ENCODE data around the gene MBD3L2B.
"Not testable (repeated sequence)": the region's sequence is repeated elsewhere in the genome, so short reads cannot be mapped to it uniquely, and the experiment has no call there.

Gene MBD3L2B

DNA sequence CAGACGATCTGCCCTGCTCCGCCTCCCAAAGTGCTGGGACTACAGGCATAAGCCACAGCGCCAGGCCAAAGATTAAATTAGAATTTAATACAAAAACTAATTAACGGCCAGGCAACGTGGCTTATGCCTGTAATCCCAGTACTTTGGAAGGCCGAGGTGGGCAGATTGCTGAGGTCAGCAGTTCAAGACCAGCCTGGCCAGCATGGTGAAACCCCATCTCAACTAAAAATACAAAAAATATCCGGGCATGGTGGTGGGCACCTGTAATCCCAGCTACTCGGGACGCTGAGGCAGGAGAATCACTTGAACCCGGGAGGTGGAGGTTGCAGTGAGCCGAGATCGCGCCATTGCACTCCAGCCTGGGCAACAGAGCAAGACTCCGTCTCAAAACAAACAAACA, 34.4 kb upstream of the MBD3L2B start:
- H3K4me3 ChIP-seq (ENCODE audit: low read length); H3K9ac ChIP-seq (ENCODE audit: low read length); H3K27me3 ChIP-seq (ENCODE audit: low read depth, low read length); H3K36me3 ChIP-seq (replicated peaks; ENCODE audit: low read depth, low read length); H2AFZ ChIP-seq (ENCODE audit: low read depth, low read length); H3K79me2 ChIP-seq (ENCODE audit: low read length); H3K27ac ChIP-seq (ENCODE audit: low read length); H3K4me2 ChIP-seq (ENCODE audit: low read length); H3K9me3 ChIP-seq (ENCODE audit: insufficient read depth, low read length); H4K20me1 ChIP-seq (ENCODE audit: insufficient read depth, low read length); H3K4me1 ChIP-seq (ENCODE audit: low read length): not testable (repeated sequence)

DNA sequence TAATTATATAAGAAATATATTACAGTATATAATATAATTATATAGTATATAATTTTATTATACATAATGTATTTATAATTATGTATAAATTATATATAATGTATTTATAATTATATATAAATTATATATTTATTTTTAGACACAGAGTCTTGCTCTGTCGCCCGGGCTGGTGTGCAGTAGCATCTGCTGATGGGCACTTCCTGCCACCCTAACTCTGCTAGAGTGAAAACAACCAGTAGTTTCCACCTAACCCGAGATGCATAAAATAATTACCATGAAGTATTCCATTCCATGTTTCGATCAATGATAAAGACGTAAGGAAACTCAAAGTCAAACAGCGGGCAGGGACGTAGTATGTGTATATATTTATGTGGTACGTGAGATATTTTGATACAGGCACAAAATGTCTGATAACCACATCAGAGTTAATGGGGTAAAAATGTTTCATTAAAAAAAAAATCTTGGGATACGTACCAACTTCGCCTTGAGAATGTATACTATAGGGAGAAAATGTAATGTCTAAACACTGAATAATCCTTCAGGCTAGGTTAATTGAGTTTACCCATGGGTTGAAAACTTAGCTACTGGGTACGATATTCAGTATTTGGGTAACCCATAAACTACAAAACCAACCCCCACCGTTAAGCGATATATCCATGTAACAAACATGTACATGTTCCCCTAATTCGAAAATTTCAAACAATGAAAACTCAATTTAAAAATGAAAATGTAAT, 33.6 kb upstream of the MBD3L2B start:
- not testable (repeated sequence) for H3K27me3 ChIP-seq (ENCODE audit: low read depth, low read length); H4K20me1 ChIP-seq (ENCODE audit: insufficient read depth, low read length); H2AFZ ChIP-seq (ENCODE audit: low read depth, low read length); H3K79me2 ChIP-seq (ENCODE audit: low read length); H3K4me1 ChIP-seq (ENCODE audit: low read length); H3K27ac ChIP-seq (ENCODE audit: low read length); H3K9ac ChIP-seq (ENCODE audit: low read length); H3K4me3 ChIP-seq (ENCODE audit: low read length); H3K4me2 ChIP-seq (ENCODE audit: low read length); H3K9me3 ChIP-seq (ENCODE audit: insufficient read depth, low read length); H3K36me3 ChIP-seq (replicated peaks; ENCODE audit: low read depth, low read length)

DNA sequence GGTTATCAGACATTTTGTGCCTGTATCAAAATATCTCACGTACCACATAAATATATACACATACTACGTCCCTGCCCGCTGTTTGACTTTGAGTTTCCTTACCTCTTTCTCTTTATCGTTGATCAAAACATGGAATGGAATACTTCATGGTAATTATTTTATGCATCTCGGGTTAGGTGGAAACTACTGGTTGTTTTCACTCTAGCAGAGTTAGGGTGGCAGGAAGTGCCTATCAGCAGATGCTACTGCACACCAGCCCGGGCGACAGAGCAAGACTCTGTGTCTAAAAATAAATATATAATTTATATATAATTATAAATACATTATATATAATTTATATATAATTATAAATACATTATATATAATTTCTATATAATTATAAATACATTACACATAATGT, 31.7 kb upstream of the MBD3L2B start:
- not testable (repeated sequence) for H3K9me3 ChIP-seq (ENCODE audit: insufficient read depth, low read length); H3K27me3 ChIP-seq (ENCODE audit: low read depth, low read length); H3K79me2 ChIP-seq (ENCODE audit: low read length); H2AFZ ChIP-seq (ENCODE audit: low read depth, low read length); H3K27ac ChIP-seq (ENCODE audit: low read length); H4K20me1 ChIP-seq (ENCODE audit: insufficient read depth, low read length); H3K4me1 ChIP-seq (ENCODE audit: low read length); H3K36me3 ChIP-seq (replicated peaks; ENCODE audit: low read depth, low read length); H3K4me2 ChIP-seq (ENCODE audit: low read length); H3K4me3 ChIP-seq (ENCODE audit: low read length); H3K9ac ChIP-seq (ENCODE audit: low read length)

DNA sequence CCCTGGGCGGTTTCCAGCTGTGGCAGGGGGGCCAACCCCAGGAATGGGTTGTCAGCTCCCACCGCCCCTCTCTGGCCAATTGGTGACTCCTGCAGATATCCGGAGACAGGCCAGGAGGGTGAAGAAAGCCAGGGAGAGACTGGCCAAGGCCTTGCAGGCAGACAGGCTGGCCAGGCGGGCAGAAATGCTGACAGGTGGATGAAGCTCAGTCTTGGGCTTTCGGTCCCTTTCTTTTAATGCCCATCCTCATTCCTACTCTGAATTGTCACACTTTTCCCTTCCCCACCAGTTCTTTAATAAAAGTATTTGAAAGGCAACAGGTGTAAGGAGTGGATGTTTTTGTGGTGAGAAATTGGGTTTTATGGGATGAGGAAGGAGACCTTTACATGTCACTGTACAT, 30.2 kb upstream of the MBD3L2B start:
- not testable (repeated sequence) for H3K27ac ChIP-seq (ENCODE audit: low read length); H3K79me2 ChIP-seq (ENCODE audit: low read length); H3K36me3 ChIP-seq (replicated peaks; ENCODE audit: low read depth, low read length); H3K4me1 ChIP-seq (ENCODE audit: low read length); H2AFZ ChIP-seq (ENCODE audit: low read depth, low read length); H3K9me3 ChIP-seq (ENCODE audit: insufficient read depth, low read length); H3K9ac ChIP-seq (ENCODE audit: low read length); H4K20me1 ChIP-seq (ENCODE audit: insufficient read depth, low read length); H3K27me3 ChIP-seq (ENCODE audit: low read depth, low read length); H3K4me3 ChIP-seq (ENCODE audit: low read length); H3K4me2 ChIP-seq (ENCODE audit: low read length)

- H3K4me2 ChIP-seq (ENCODE audit: low read length); H2AFZ ChIP-seq (ENCODE audit: low read depth, low read length); H4K20me1 ChIP-seq (ENCODE audit: insufficient read depth, low read length); H3K36me3 ChIP-seq (replicated peaks; ENCODE audit: low read depth, low read length); H3K4me3 ChIP-seq (ENCODE audit: low read length); H3K9ac ChIP-seq (ENCODE audit: low read length); H3K27me3 ChIP-seq (ENCODE audit: low read depth, low read length); H3K4me1 ChIP-seq (ENCODE audit: low read length); H3K79me2 ChIP-seq (ENCODE audit: low read length); H3K9me3 ChIP-seq (ENCODE audit: insufficient read depth, low read length); H3K27ac ChIP-seq (ENCODE audit: low read length): not testable (repeated sequence)
Observed at GRCh38 chr19:7049021-7049420, 27.8 kb upstream of the MBD3L2B start, which contains the start of gene MBD3L2. TSS of gene MBD3L2 (plus strand) at chr19:7049321. CDS start at chr19:7049374, 53 bp downstream.

- not testable (repeated sequence) for H3K4me1 ChIP-seq (ENCODE audit: low read length); H3K4me3 ChIP-seq (ENCODE audit: low read length); H4K20me1 ChIP-seq (ENCODE audit: insufficient read depth, low read length); H3K9ac ChIP-seq (ENCODE audit: low read length); H3K27ac ChIP-seq (ENCODE audit: low read length); H2AFZ ChIP-seq (ENCODE audit: low read depth, low read length); H3K27me3 ChIP-seq (ENCODE audit: low read depth, low read length); H3K9me3 ChIP-seq (ENCODE audit: insufficient read depth, low read length); H3K36me3 ChIP-seq (replicated peaks; ENCODE audit: low read depth, low read length); H3K4me2 ChIP-seq (ENCODE audit: low read length); H3K79me2 ChIP-seq (ENCODE audit: low read length)
Observed at GRCh38 chr19:7041563-7041962, 20.3 kb upstream of the MBD3L2B start.

DNA sequence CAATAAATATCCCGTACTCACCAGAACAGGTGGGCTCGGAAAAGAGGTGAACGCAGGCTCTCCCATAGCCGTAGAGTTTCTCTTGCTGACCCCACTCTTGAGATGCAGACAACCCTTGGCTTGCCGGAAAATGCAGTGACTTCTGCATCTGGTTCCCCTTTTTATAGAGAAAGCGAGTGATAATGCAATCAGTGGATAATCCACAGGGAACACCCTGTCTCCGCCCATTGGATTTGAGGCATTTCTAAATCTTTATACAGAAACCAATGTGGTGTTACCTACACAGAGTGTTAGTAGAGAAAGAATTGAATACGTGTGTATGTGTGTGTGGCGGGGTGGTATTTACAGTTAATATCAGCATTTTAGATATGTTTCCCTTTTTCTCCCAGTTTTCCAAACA, 18.8 kb upstream of the MBD3L2B start, which contains the start of gene MBD3L4:
TSS of gene MBD3L4 (minus strand) at position 101 of the 400 bp plus-strand sequence. CDS start at position 66, 35 bp downstream.
- not testable (repeated sequence) for H3K9me3 ChIP-seq (ENCODE audit: insufficient read depth, low read length); H3K79me2 ChIP-seq (ENCODE audit: low read length); H3K27me3 ChIP-seq (ENCODE audit: low read depth, low read length); H2AFZ ChIP-seq (ENCODE audit: low read depth, low read length); H4K20me1 ChIP-seq (ENCODE audit: insufficient read depth, low read length); H3K4me3 ChIP-seq (ENCODE audit: low read length); H3K9ac ChIP-seq (ENCODE audit: low read length); H3K27ac ChIP-seq (ENCODE audit: low read length); H3K4me2 ChIP-seq (ENCODE audit: low read length); H3K36me3 ChIP-seq (replicated peaks; ENCODE audit: low read depth, low read length); H3K4me1 ChIP-seq (ENCODE audit: low read length)

DNA sequence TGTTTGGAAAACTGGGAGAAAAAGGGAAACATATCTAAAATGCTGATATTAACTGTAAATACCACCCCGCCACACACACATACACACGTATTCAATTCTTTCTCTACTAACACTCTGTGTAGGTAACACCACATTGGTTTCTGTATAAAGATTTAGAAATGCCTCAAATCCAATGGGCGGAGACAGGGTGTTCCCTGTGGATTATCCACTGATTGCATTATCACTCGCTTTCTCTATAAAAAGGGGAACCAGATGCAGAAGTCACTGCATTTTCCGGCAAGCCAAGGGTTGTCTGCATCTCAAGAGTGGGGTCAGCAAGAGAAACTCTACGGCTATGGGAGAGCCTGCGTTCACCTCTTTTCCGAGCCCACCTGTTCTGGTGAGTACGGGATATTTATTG, 9.0 kb upstream of the MBD3L2B start, which contains the start of gene MBD3L5:
TSS of gene MBD3L5 (plus strand) at position 301 of the 400 bp plus-strand sequence. CDS start at position 335, 34 bp downstream.
- H3K27me3 ChIP-seq (ENCODE audit: low read depth, low read length); H3K9ac ChIP-seq (ENCODE audit: low read length); H2AFZ ChIP-seq (ENCODE audit: low read depth, low read length); H3K9me3 ChIP-seq (ENCODE audit: insufficient read depth, low read length); H3K4me1 ChIP-seq (ENCODE audit: low read length); H3K27ac ChIP-seq (ENCODE audit: low read length); H3K36me3 ChIP-seq (replicated peaks; ENCODE audit: low read depth, low read length); H3K79me2 ChIP-seq (ENCODE audit: low read length); H3K4me2 ChIP-seq (ENCODE audit: low read length); H3K4me3 ChIP-seq (ENCODE audit: low read length); H4K20me1 ChIP-seq (ENCODE audit: insufficient read depth, low read length): not testable (repeated sequence)

GRCh38 chr19:7028790-7029189, 7.6 kb upstream of the MBD3L2B start:
- H3K9me3 ChIP-seq (ENCODE audit: insufficient read depth, low read length) = not testable (repeated sequence)

More at GRCh38 chr19:7028790-7029189, 7.6 kb upstream of the MBD3L2B start:
- H3K9ac ChIP-seq (ENCODE audit: low read length); H3K79me2 ChIP-seq (ENCODE audit: low read length); H3K4me1 ChIP-seq (ENCODE audit: low read length); H3K36me3 ChIP-seq (replicated peaks; ENCODE audit: low read depth, low read length); H3K4me3 ChIP-seq (ENCODE audit: low read length); H3K27me3 ChIP-seq (ENCODE audit: low read depth, low read length); H3K27ac ChIP-seq (ENCODE audit: low read length); H4K20me1 ChIP-seq (ENCODE audit: insufficient read depth, low read length); H2AFZ ChIP-seq (ENCODE audit: low read depth, low read length); H3K4me2 ChIP-seq (ENCODE audit: low read length): not testable (repeated sequence)
